HG03558 (cell line): ENCODE data around the gene SSX3.
"Not testable (repeated sequence)": the region's sequence is repeated elsewhere in the genome, so short reads cannot be mapped to it uniquely, and the experiment has no call there.

Experiments
- ATAC-seq: cut with Tn5 transposase; IDR thresholded peaks from one replicate; pipeline ENCODE4 v1.9.1; 2021; ENCODE audit warnings: moderate number of reproducible peaks; ENCODE audit not compliant: unreplicated experiment; ENCODE audit errors: extremely low read depth

Gene SSX3, protein sequence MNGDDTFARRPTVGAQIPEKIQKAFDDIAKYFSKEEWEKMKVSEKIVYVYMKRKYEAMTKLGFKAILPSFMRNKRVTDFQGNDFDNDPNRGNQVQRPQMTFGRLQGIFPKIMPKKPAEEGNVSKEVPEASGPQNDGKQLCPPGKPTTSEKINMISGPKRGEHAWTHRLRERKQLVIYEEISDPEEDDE

GRCh38 chrX:48356315-48357094 is at the start of gene SSX3:
Gene SSX3 (minus strand): TSS chrX:48356703. CDS start chrX:48355249, 1,454 bp downstream.
- not testable (repeated sequence) for ATAC-seq

GRCh38 chrX:48397825-48398224 is 41.3 kb upstream of the SSX3 start:
- ATAC-seq, result not testable (repeated sequence)

- ATAC-seq, result not testable (repeated sequence)
Observed at GRCh38 chrX:48396931-48397330, 40.4 kb upstream of the SSX3 start.

DNA sequence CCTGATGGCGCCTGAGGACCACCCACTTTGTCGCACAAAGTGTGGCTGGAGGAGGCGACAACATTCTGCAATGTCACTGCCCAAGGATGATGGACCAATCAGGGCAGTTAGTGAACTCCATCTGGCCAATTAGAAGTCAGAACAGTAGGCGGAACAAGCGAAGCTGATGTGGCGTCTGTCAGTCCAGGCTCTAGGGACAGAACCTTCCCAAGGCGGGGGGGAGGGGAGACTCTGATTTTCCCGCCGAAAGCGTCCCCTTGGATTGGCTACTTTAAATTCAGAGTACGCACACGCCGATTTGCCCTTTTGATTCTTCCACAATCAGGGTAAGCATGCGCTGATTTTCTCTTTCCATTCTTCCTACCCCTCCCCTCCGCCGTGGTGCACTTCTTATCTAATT is 26.7 kb upstream of the SSX3 start, which contains the start of gene SSX4:
SSX4 (plus strand) TSS at position 301 of the 400 bp plus-strand sequence. CDS start 515 bp downstream, outside the sequence.
- not testable (repeated sequence) for ATAC-seq

DNA sequence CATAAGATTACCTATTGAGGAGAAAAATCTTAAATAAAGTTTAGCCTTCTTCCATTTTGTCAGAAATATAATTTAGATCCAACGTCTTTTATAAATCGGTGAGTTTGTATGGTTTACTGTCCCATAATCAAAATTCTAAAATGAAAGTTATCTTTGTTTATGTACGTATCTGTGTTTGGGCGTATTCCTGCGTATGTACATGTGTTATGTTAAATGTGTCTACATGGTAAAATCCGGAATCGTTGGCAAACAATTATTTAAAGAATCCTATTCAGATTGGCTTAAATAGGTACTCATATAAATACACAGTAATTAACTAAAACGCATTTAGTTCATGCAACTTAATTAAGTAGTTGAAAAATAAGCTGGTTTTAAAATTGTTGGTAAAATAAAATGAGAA is 13.9 kb upstream of the SSX3 start:
- not testable (repeated sequence) for ATAC-seq

DNA sequence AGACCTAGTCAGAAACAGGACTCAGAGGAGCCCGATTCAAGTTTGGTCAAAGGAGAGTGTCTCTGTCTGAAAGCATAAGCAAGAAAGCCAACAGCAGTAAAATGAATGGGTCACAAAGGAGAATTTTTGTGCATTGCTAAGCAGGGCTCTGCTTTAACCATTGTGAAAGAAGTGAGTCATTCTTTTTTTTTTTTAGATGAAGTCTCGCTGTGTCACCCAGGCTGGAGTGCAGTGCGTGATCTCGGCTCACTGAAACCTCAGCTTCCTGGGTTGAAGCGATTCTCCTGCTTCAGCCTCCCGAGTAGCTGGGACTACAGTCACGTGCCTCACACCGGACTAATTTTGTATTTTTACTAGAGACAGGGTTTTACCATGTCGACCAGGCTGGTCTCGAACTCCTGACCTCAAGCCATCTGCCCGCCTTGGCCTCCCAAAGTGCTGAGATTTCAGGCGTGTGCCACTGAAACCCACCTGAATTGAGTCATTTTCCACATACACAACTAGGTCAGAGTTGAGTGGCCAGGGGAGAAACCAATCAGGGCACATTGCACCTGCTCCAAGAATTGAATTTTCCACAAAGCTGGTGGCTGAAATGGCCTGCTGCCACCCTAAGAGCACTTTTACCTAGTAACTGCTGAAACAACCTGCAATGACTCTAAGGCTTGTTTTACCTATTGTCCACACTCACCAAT is 11.4 kb upstream of the SSX3 start:
- not testable (repeated sequence) for ATAC-seq

GRCh38 chrX:48359281-48359680 is 2.8 kb upstream of the SSX3 start:
- not testable (repeated sequence) for ATAC-seq

DNA sequence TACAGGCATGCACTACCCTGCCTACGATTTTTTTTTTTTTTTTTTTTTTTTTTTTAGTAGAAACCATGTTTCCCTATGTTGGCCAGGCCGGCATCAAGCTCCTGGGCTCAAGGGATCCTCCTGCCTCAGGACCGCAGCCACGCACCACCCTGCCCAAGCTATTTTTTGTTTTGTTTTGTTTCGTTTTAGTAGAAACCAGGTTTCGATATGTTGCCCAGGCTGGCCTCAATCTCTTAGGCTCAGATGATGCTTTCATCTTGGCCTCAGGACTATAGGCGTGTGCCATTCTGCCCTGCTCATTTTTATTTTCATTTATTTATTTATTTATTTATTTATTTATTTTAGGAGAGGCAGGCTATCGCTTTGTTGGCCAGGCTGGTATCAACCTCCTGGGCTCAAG is 1.2 kb upstream of the SSX3 start:
- ATAC-seq, result no peak

GRCh38 chrX:48346059-48346458 is 10.4 kb downstream of the SSX3 start:
- not testable (repeated sequence) for ATAC-seq

- not testable (repeated sequence) for ATAC-seq
Observed at GRCh38 chrX:48313996-48314395, 42.5 kb downstream of the SSX3 start.

- no peak for ATAC-seq
Observed at GRCh38 chrX:48306175-48306574, 50.3 kb downstream of the SSX3 start.
